ENCODE results near the gene NSF.
"Not testable (repeated sequence)": the region's sequence is repeated elsewhere in the genome, so short reads cannot be mapped to it uniquely, and the experiment has no call there.

NSF gene

GRCh38 chr17:46791531-46791930 is 201.1 kb downstream of the NSF start:
- Histone ChIP-seq H3K4me2 (ENCODE audit: low read length, poor library complexity, severe bottlenecking) (no peak overlapping the region), H3K4me3 (ENCODE audit: insufficient read depth in 1 of 2, low read depth in 1 of 2, low read length in 2 of 2) (no peak overlapping the region), H3K23ac (ENCODE audit: low read length in 2 of 2) (no peak overlapping the region), H3K9me3 (ENCODE audit: control insufficient read depth, low read length) (peaks cover 10% of the 10 kb centered on the region), H3K79me1 (replicated peaks; ENCODE audit: low read length, poor library complexity, severe bottlenecking) (no peaks in the 10 kb centered on the region), H3K4ac (ENCODE audit: low read depth in 1 of 2, low read length in 2 of 2) (no peak overlapping the region), H3K4me1 (ENCODE audit: control insufficient read depth, insufficient read depth, low read depth, low read length) (peaks cover 20% of the 10 kb centered on the region), H2BK12ac (ENCODE audit: low read length in 2 of 2) (no peak overlapping the region), H2BK5ac (ENCODE audit: low read depth, low read length, poor library complexity, severe bottlenecking) (no peak overlapping the region), H3K9ac (ENCODE audit: low read length) (no peak overlapping the region), H3K36me3 (ENCODE audit: control insufficient read depth in 1 of 2, insufficient read depth in 2 of 2, low read depth in 1 of 2, low read length in 2 of 2) (no peaks in the 10 kb centered on the region), H4K8ac (ENCODE audit: low read length) (no peak overlapping the region), H3K27ac (ENCODE audit: low read length, poor library complexity, severe bottlenecking) (no peak overlapping the region), H3K18ac (ENCODE audit: low read depth in 1 of 2, low read length in 2 of 2) (no peak overlapping the region), H3K14ac (ENCODE audit: low read length in 2 of 2) (no peak overlapping the region), H2BK15ac (ENCODE audit: low read depth, poor library complexity, severe bottlenecking) (no peak overlapping the region), H2AK5ac (ENCODE audit: low read length, severe bottlenecking) (no peak overlapping the region), H2BK120ac (ENCODE audit: low read depth, low read length) (no peak overlapping the region), H2AFZ (ENCODE audit: low read depth, low read length) (no peak overlapping the region), H3K27me3 (ENCODE audit: control insufficient read depth in 1 of 2, insufficient read depth in 1 of 2, low read length in 2 of 2) (peaks cover 7 to 72% of the 10 kb centered on the region in 2 experiments), H4K91ac (ENCODE audit: low read length) (no peak overlapping the region)
- no peak for DNase-seq
- WGBS: 78% methylated on average over 5 of the region's 5 CpGs

DNA sequence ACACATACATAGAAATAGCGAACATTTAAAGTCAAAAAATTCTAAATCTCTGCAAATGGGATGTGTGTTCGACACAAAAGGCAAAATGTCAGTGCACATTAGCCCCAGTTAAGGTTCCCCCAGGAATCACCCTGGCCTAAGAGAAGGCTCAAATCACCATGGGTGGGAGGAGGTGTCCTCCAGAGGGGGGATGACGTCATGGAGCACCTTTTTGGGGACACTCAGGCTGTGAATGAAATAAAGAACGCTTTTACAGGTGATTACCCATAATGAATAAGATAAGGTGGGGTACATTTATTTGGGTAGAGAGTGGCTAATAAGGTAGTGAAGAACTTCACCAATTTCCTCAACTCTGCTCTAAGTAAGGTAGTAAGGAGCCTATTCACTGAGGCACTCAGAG is 201.6 kb downstream of the NSF start:
- H2BK120ac ChIP-seq (ENCODE audit: low read depth, low read length): no peak overlapping the region
- H3K36me3 ChIP-seq (ENCODE audit: control insufficient read depth in 1 of 2, insufficient read depth in 2 of 2, low read depth in 1 of 2, low read length in 2 of 2): no peaks in the 10 kb centered on the region
- H3K79me1 ChIP-seq (replicated peaks; ENCODE audit: low read length, poor library complexity, severe bottlenecking): no peaks in the 10 kb centered on the region
- peaks cover 7 to 77% of the 10 kb centered on the region in 2 experiments for H3K27me3 ChIP-seq (ENCODE audit: control insufficient read depth in 1 of 2, insufficient read depth in 1 of 2, low read length in 2 of 2)
- H3K27ac ChIP-seq (ENCODE audit: low read length, poor library complexity, severe bottlenecking): no peak overlapping the region
- H3K18ac ChIP-seq (ENCODE audit: low read depth in 1 of 2, low read length in 2 of 2): no peak overlapping the region
- H3K9me3 ChIP-seq (ENCODE audit: control insufficient read depth, low read length): peaks cover 10% of the 10 kb centered on the region
- no peak overlapping the region for H4K8ac ChIP-seq (ENCODE audit: low read length)
- H2BK5ac ChIP-seq (ENCODE audit: low read depth, low read length, poor library complexity, severe bottlenecking): no peak overlapping the region
- H2BK12ac ChIP-seq (ENCODE audit: low read length in 2 of 2): no peak overlapping the region
- H3K4me1 ChIP-seq (ENCODE audit: control insufficient read depth, insufficient read depth, low read depth, low read length): peaks cover 21% of the 10 kb centered on the region
- H2AK5ac ChIP-seq (ENCODE audit: low read length, severe bottlenecking): no peak overlapping the region
- no peak overlapping the region for H3K14ac ChIP-seq (ENCODE audit: low read length in 2 of 2)
- H3K4ac ChIP-seq (ENCODE audit: low read depth in 1 of 2, low read length in 2 of 2): no peak overlapping the region
- no peak overlapping the region for H3K9ac ChIP-seq (ENCODE audit: low read length)
- 92% methylated on average over 4 of the region's 4 CpGs for WGBS
- no peak overlapping the region for H3K23ac ChIP-seq (ENCODE audit: low read length in 2 of 2)
- H3K4me3 ChIP-seq (ENCODE audit: insufficient read depth in 1 of 2, low read depth in 1 of 2, low read length in 2 of 2): no peak overlapping the region
- no peak overlapping the region for H3K4me2 ChIP-seq (ENCODE audit: low read length, poor library complexity, severe bottlenecking)
- no peak for DNase-seq
- no peak overlapping the region for H2AFZ ChIP-seq (ENCODE audit: low read depth, low read length)
- H2BK15ac ChIP-seq (ENCODE audit: low read depth, poor library complexity, severe bottlenecking): no peak overlapping the region
- no peak overlapping the region for H4K91ac ChIP-seq (ENCODE audit: low read length)

GRCh38 chr17:46793023-46793422 is 202.6 kb downstream of the NSF start:
- not testable (repeated sequence) for H2BK5ac ChIP-seq (ENCODE audit: low read depth, low read length, poor library complexity, severe bottlenecking); H3K9me3 ChIP-seq (ENCODE audit: control insufficient read depth, low read length); H2BK120ac ChIP-seq (ENCODE audit: low read depth, low read length); H3K14ac ChIP-seq (ENCODE audit: low read length in 2 of 2); H3K4ac ChIP-seq (ENCODE audit: low read depth in 1 of 2, low read length in 2 of 2); H3K36me3 ChIP-seq (ENCODE audit: control insufficient read depth in 1 of 2, insufficient read depth in 2 of 2, low read depth in 1 of 2, low read length in 2 of 2); H4K8ac ChIP-seq (ENCODE audit: low read length); H3K9ac ChIP-seq (ENCODE audit: low read length); H3K27ac ChIP-seq (ENCODE audit: low read length, poor library complexity, severe bottlenecking); H2AK5ac ChIP-seq (ENCODE audit: low read length, severe bottlenecking); H3K4me2 ChIP-seq (ENCODE audit: low read length, poor library complexity, severe bottlenecking); H2BK15ac ChIP-seq (ENCODE audit: low read depth, poor library complexity, severe bottlenecking); H2AFZ ChIP-seq (ENCODE audit: low read depth, low read length); H3K4me3 ChIP-seq (ENCODE audit: insufficient read depth in 1 of 2, low read depth in 1 of 2, low read length in 2 of 2); DNase-seq; H3K23ac ChIP-seq (ENCODE audit: low read length in 2 of 2); H3K79me1 ChIP-seq (replicated peaks; ENCODE audit: low read length, poor library complexity, severe bottlenecking); H4K91ac ChIP-seq (ENCODE audit: low read length); H2BK12ac ChIP-seq (ENCODE audit: low read length in 2 of 2); H3K18ac ChIP-seq (ENCODE audit: low read depth in 1 of 2, low read length in 2 of 2)
- 85% methylated on average over 3 of the region's 6 CpGs for WGBS
- peaks cover 21% of the 10 kb centered on the region for H3K4me1 ChIP-seq (ENCODE audit: control insufficient read depth, insufficient read depth, low read depth, low read length)
- H3K27me3 ChIP-seq (ENCODE audit: control insufficient read depth in 1 of 2, insufficient read depth in 1 of 2, low read length in 2 of 2): peaks cover 7 to 83% of the 10 kb centered on the region in 2 experiments

DNA sequence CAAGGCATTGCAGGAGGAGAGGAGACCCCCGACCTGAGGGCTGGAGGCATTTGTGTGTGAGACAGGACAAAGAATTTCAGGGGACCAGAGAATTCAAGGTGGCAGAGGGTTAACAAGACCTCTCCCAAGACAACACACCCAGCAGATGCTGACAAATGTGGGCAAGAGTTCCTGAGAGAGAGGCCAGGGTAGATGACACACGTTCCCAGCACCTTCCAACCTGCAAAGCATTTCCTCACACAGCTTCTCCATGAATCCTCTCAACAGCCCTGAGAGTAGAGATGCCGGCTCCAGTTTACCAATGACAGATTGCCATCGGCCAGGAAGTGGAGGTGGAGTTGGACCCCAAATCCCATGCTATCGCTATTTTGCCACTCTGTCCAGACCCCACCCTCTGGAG is 203.1 kb downstream of the NSF start:
- 79% methylated on average over 4 of the region's 5 CpGs for WGBS
- no peak overlapping the region for H2AFZ ChIP-seq (ENCODE audit: low read depth, low read length)
- H3K18ac ChIP-seq (ENCODE audit: low read depth in 1 of 2, low read length in 2 of 2): no peak overlapping the region
- H2BK12ac ChIP-seq (ENCODE audit: low read length in 2 of 2): no peak overlapping the region
- H3K27ac ChIP-seq (ENCODE audit: low read length, poor library complexity, severe bottlenecking): no peak overlapping the region
- no peak overlapping the region for H2AK5ac ChIP-seq (ENCODE audit: low read length, severe bottlenecking)
- no peak overlapping the region for H4K91ac ChIP-seq (ENCODE audit: low read length)
- H3K9me3 ChIP-seq (ENCODE audit: control insufficient read depth, low read length): peaks cover 10% of the 10 kb centered on the region
- H2BK15ac ChIP-seq (ENCODE audit: low read depth, poor library complexity, severe bottlenecking): no peak overlapping the region
- no peak for DNase-seq
- H3K9ac ChIP-seq (ENCODE audit: low read length): no peak overlapping the region
- H2BK120ac ChIP-seq (ENCODE audit: low read depth, low read length): no peak overlapping the region
- no peak overlapping the region for H3K23ac ChIP-seq (ENCODE audit: low read length in 2 of 2)
- H3K79me1 ChIP-seq (replicated peaks; ENCODE audit: low read length, poor library complexity, severe bottlenecking): no peaks in the 10 kb centered on the region
- H3K36me3 ChIP-seq (ENCODE audit: control insufficient read depth in 1 of 2, insufficient read depth in 2 of 2, low read depth in 1 of 2, low read length in 2 of 2): no peaks in the 10 kb centered on the region
- peaks cover 21% of the 10 kb centered on the region for H3K4me1 ChIP-seq (ENCODE audit: control insufficient read depth, insufficient read depth, low read depth, low read length)
- H3K4me2 ChIP-seq (ENCODE audit: low read length, poor library complexity, severe bottlenecking): no peak overlapping the region
- H3K4me3 ChIP-seq (ENCODE audit: insufficient read depth in 1 of 2, low read depth in 1 of 2, low read length in 2 of 2): no peak overlapping the region
- no peak overlapping the region for H3K4ac ChIP-seq (ENCODE audit: low read depth in 1 of 2, low read length in 2 of 2)
- no peak overlapping the region for H3K14ac ChIP-seq (ENCODE audit: low read length in 2 of 2)
- no peak overlapping the region for H4K8ac ChIP-seq (ENCODE audit: low read length)
- H2BK5ac ChIP-seq (ENCODE audit: low read depth, low read length, poor library complexity, severe bottlenecking): no peak overlapping the region
- peaks cover 7 to 81% of the 10 kb centered on the region in 2 experiments for H3K27me3 ChIP-seq (ENCODE audit: control insufficient read depth in 1 of 2, insufficient read depth in 1 of 2, low read length in 2 of 2)

All from mesenchymal stem cell (in vitro differentiated cells and primary cell).